OCI-LY7 (cell line): ENCODE results near the gene AQP12A.

Experiments used
- CTCF ChIP-seq: fragments of 200-600 bp; sonication (generic); conservative IDR thresholded peaks from 2 replicates; pipeline ENCODE4 v1.5.1; 2014; ENCODE audit warnings: mild to moderate bottlenecking, antibody characterized with exemption, low read length, moderate library complexity, mixed read lengths
- EZH2phosphoT487 ChIP-seq: fragments of 200-600 bp; sonication (generic); IDR thresholded peaks from 2 replicates; pipeline ENCODE4 v1.6.1; 2018; ENCODE audit warnings: low read depth, borderline replicate concordance, mild to moderate bottlenecking, mixed run types, antibody characterized with exemption, low read length, moderate library complexity, mixed read lengths

GRCh38 chr2:240672076-240672700 is 19.5 kb upstream of the AQP12A start:
- TF ChIP-seq CTCF (no peak), EZH2phosphoT487 (no peak)
